ENCODE measurements around the gene BCL11A.

BCL11A gene

GRCh38 chr2:60461421-60462108 lies 91.9 kb downstream of the BCL11A start:
- DNase-seq (ENCODE audit: low read depth) = no peak

- DNase-seq (ENCODE audit: low read depth) = no peak
Observed at GRCh38 chr2:60460577-60461420, 92.7 kb downstream of the BCL11A start.

- DNase-seq (ENCODE audit: low read depth) = no peak
Observed at GRCh38 chr2:60459851-60460250, 93.6 kb downstream of the BCL11A start.

- DNase-seq (ENCODE audit: low read depth) = no peak
Observed at GRCh38 chr2:60456115-60456770, 97.2 kb downstream of the BCL11A start.

- DNase-seq (ENCODE audit: low read depth) = no peak
Observed at GRCh38 chr2:60453872-60454271, 99.6 kb downstream of the BCL11A start.

- no peak for DNase-seq (ENCODE audit: low read depth)
Observed at GRCh38 chr2:60453301-60453700, 100.2 kb downstream of the BCL11A start.

GRCh38 chr2:60450488-60450887 lies 103.0 kb downstream of the BCL11A start:
- no peak for DNase-seq (ENCODE audit: low read depth)

- no peak for DNase-seq (ENCODE audit: low read depth)
Observed at GRCh38 chr2:60447943-60448342, 105.5 kb downstream of the BCL11A start.

GRCh38 chr2:60446413-60447267 lies 106.8 kb downstream of the BCL11A start:
- no peak for DNase-seq (ENCODE audit: low read depth)

- no peak for DNase-seq (ENCODE audit: low read depth)
Observed at GRCh38 chr2:60445684-60446179, 107.7 kb downstream of the BCL11A start.

GRCh38 chr2:60442608-60443007 lies 110.8 kb downstream of the BCL11A start:
- DNase-seq (ENCODE audit: low read depth) = no peak

- DNase-seq (ENCODE audit: low read depth) = no peak
Observed at GRCh38 chr2:60441800-60442199, 111.7 kb downstream of the BCL11A start.

- DNase-seq (ENCODE audit: low read depth) = no peak
Observed at GRCh38 chr2:60440767-60441163, 112.7 kb downstream of the BCL11A start.

- no peak for DNase-seq (ENCODE audit: low read depth)
Observed at GRCh38 chr2:60440079-60440766, 113.2 kb downstream of the BCL11A start.

GRCh38 chr2:60439219-60439974 lies 114.1 kb downstream of the BCL11A start:
- DNase-seq (ENCODE audit: low read depth) = no peak

GRCh38 chr2:60438653-60439052 lies 114.8 kb downstream of the BCL11A start:
- DNase-seq (ENCODE audit: low read depth) = no peak

- no peak for DNase-seq (ENCODE audit: low read depth)
Observed at GRCh38 chr2:60438131-60438530, 115.3 kb downstream of the BCL11A start.

- no peak for DNase-seq (ENCODE audit: low read depth)
Observed at GRCh38 chr2:60437080-60437696, 116.3 kb downstream of the BCL11A start.

GRCh38 chr2:60433018-60433596 lies 120.3 kb downstream of the BCL11A start:
- DNase-seq (ENCODE audit: low read depth) = no peak

All from activated T-cell treated with anti-CD3 and anti-CD28 coated beads for 48 hours (primary cell).